ENCODE data around the gene FAF1.
"Not testable (repeated sequence)": the region's sequence is repeated elsewhere in the genome, so short reads cannot be mapped to it uniquely, and the experiment has no call there.

FAF1 gene

GRCh38 chr1:50907610-50908009 lies 52.5 kb downstream of the FAF1 start:
- not testable (repeated sequence) for H3K36me3 ChIP-seq (ENCODE audit: control insufficient read depth, insufficient read depth, low read length); H3K27ac ChIP-seq (ENCODE audit: low read depth, low read length, severe bottlenecking); H3K9me3 ChIP-seq (ENCODE audit: control insufficient read depth, low read length); H3K4me1 ChIP-seq (ENCODE audit: control insufficient read depth, insufficient read depth, low read length, poor library complexity, severe bottlenecking); H3K4me3 ChIP-seq (ENCODE audit: extremely low read depth, insufficient read depth, low read length, poor library complexity, severe bottlenecking)

DNA sequence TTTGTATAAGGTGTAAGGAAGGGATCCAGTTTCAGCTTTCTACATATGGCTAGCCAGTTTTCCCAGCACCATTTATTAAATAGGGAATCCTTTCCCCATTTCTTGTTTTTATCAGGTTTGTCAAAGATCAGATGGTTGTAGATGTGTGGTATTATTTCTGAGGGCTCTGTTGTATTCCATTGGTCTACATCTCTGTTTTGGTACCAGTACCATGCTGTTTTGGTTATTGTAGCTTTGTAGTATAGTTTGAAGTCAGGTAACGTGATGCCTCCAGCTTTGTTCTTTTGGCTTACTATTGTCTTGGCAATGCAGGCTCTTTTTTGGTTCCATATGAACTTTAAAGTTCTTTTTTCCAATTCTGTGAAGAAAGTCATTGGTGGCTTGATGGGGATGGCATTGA lies 54.0 kb downstream of the FAF1 start:
- H3K36me3 ChIP-seq (ENCODE audit: control insufficient read depth, insufficient read depth, low read length); H3K9me3 ChIP-seq (ENCODE audit: control insufficient read depth, low read length); H3K4me1 ChIP-seq (ENCODE audit: control insufficient read depth, insufficient read depth, low read length, poor library complexity, severe bottlenecking); H3K27ac ChIP-seq (ENCODE audit: low read depth, low read length, severe bottlenecking); H3K4me3 ChIP-seq (ENCODE audit: extremely low read depth, insufficient read depth, low read length, poor library complexity, severe bottlenecking): not testable (repeated sequence)
- no CpG with 5 or more reads among the region's 1 CpG for WGBS, 2 experiments (ENCODE audit: insufficient coverage in 2 of 2)

- H3K27ac ChIP-seq (ENCODE audit: low read depth, low read length, severe bottlenecking): no peak overlapping the region
- H3K9me3 ChIP-seq (ENCODE audit: control insufficient read depth, low read length): no peaks in the 10 kb centered on the region
- H3K4me3 ChIP-seq (ENCODE audit: extremely low read depth, insufficient read depth, low read length, poor library complexity, severe bottlenecking): no peak overlapping the region
- H3K4me1 ChIP-seq (ENCODE audit: control insufficient read depth, insufficient read depth, low read length, poor library complexity, severe bottlenecking): no peaks in the 10 kb centered on the region
- no peaks in the 10 kb centered on the region for H3K36me3 ChIP-seq (ENCODE audit: control insufficient read depth, insufficient read depth, low read length)
- WGBS, 2 experiments (ENCODE audit: insufficient coverage in 2 of 2): 100% methylated on average over 1 of the region's 1 CpG; no CpG with 5 or more reads in 1 of the 2 experiments
Measured at GRCh38 chr1:50902419-50902818, 57.6 kb downstream of the FAF1 start.

GRCh38 chr1:50901872-50902271 lies 58.2 kb downstream of the FAF1 start:
- H3K4me3 ChIP-seq (ENCODE audit: extremely low read depth, insufficient read depth, low read length, poor library complexity, severe bottlenecking): no peak overlapping the region
- WGBS, 2 experiments (ENCODE audit: insufficient coverage in 2 of 2): no CpG with 5 or more reads among the region's 1 CpG

GRCh38 chr1:50898773-50899172 lies 61.3 kb downstream of the FAF1 start:
- Histone ChIP-seq H3K36me3 (ENCODE audit: control insufficient read depth, insufficient read depth, low read length) (no peaks in the 10 kb centered on the region), H3K4me1 (ENCODE audit: control insufficient read depth, insufficient read depth, low read length, poor library complexity, severe bottlenecking) (no peaks in the 10 kb centered on the region), H3K4me3 (ENCODE audit: extremely low read depth, insufficient read depth, low read length, poor library complexity, severe bottlenecking) (no peak overlapping the region), H3K27ac (ENCODE audit: low read depth, low read length, severe bottlenecking) (no peak overlapping the region), H3K9me3 (ENCODE audit: control insufficient read depth, low read length) (no peaks in the 10 kb centered on the region)
- 71 to 89% methylated on average over 1 of the region's 2 CpGs for WGBS, 2 experiments (ENCODE audit: insufficient coverage in 2 of 2)

More at GRCh38 chr1:50901872-50902271, 58.2 kb downstream of the FAF1 start:
- H3K9me3 ChIP-seq (ENCODE audit: control insufficient read depth, low read length): no peaks in the 10 kb centered on the region
- no peaks in the 10 kb centered on the region for H3K4me1 ChIP-seq (ENCODE audit: control insufficient read depth, insufficient read depth, low read length, poor library complexity, severe bottlenecking)
- no peaks in the 10 kb centered on the region for H3K36me3 ChIP-seq (ENCODE audit: control insufficient read depth, insufficient read depth, low read length)
- no peak overlapping the region for H3K27ac ChIP-seq (ENCODE audit: low read depth, low read length, severe bottlenecking)

- Histone ChIP-seq H3K4me3 (ENCODE audit: extremely low read depth, insufficient read depth, low read length, poor library complexity, severe bottlenecking) (no peak overlapping the region), H3K36me3 (ENCODE audit: control insufficient read depth, insufficient read depth, low read length) (no peaks in the 10 kb centered on the region), H3K27ac (ENCODE audit: low read depth, low read length, severe bottlenecking) (no peak overlapping the region), H3K9me3 (ENCODE audit: control insufficient read depth, low read length) (peaks cover 8% of the 10 kb centered on the region), H3K4me1 (ENCODE audit: control insufficient read depth, insufficient read depth, low read length, poor library complexity, severe bottlenecking) (no peaks in the 10 kb centered on the region)
- no CpG with 5 or more reads among the region's 1 CpG for WGBS, 2 experiments (ENCODE audit: insufficient coverage in 2 of 2)
Measured at GRCh38 chr1:50894340-50894739, 65.7 kb downstream of the FAF1 start.

- 100% methylated on average over 1 of the region's 1 CpG; no CpG with 5 or more reads in 1 of the 2 experiments for WGBS, 2 experiments (ENCODE audit: insufficient coverage in 2 of 2)
Measured at GRCh38 chr1:50893466-50893865, 66.6 kb downstream of the FAF1 start.

DNA sequence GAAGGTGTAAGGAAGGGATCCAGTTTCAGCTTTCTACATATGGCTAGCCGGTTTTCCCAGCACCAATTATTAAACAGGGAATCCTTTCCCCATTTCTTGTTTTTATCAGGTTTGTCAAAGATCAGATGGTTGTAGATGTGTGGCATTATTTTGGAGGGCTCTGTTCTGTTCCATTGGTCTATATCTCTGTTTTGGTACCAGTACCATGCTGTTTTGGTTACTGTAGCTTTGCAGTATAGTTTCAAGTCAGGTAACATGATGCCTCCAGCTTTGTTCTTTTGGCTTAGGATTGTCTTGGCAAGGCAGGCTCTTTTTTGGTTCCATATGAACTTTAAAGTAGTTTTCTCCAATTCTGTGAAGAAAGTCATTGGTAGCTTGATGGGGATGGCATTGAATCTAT lies 72.5 kb downstream of the FAF1 start:
- not testable (repeated sequence) for H3K27ac ChIP-seq (ENCODE audit: low read depth, low read length, severe bottlenecking); H3K9me3 ChIP-seq (ENCODE audit: control insufficient read depth, low read length); H3K4me1 ChIP-seq (ENCODE audit: control insufficient read depth, insufficient read depth, low read length, poor library complexity, severe bottlenecking); H3K36me3 ChIP-seq (ENCODE audit: control insufficient read depth, insufficient read depth, low read length); H3K4me3 ChIP-seq (ENCODE audit: extremely low read depth, insufficient read depth, low read length, poor library complexity, severe bottlenecking)
- no CpG with 5 or more reads among the region's 1 CpG for WGBS, 2 experiments (ENCODE audit: insufficient coverage in 2 of 2)

More at GRCh38 chr1:50893466-50893865, 66.6 kb downstream of the FAF1 start:
- no peak overlapping the region for H3K27ac ChIP-seq (ENCODE audit: low read depth, low read length, severe bottlenecking)
- H3K9me3 ChIP-seq (ENCODE audit: control insufficient read depth, low read length): peaks cover 8% of the 10 kb centered on the region
- H3K4me3 ChIP-seq (ENCODE audit: extremely low read depth, insufficient read depth, low read length, poor library complexity, severe bottlenecking): no peak overlapping the region
- no peaks in the 10 kb centered on the region for H3K4me1 ChIP-seq (ENCODE audit: control insufficient read depth, insufficient read depth, low read length, poor library complexity, severe bottlenecking)
- H3K36me3 ChIP-seq (ENCODE audit: control insufficient read depth, insufficient read depth, low read length): no peaks in the 10 kb centered on the region

DNA sequence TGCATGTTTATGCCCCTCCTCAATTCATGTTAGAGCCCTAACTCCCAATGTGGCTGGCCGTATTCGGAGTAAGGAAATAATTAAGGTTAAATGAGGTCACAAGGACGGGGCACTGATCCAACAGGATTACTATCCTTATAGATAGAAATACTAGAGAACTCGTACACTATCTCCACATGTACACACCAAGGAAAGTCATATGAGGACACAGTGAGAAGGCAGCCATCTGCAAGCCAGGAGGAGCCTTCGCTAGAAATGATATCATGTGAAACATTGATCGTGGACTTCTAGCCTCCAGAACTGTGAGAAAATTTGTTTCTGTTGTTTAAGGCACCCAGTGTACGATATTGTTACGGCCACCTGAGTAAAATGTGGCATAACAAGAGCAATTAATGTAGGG lies 79.7 kb downstream of the FAF1 start:
- WGBS, 2 experiments (ENCODE audit: insufficient coverage in 2 of 2): 95 to 98% methylated on average over 2 to 5 of the region's 8 CpGs
- H3K4me1 ChIP-seq (ENCODE audit: control insufficient read depth, insufficient read depth, low read length, poor library complexity, severe bottlenecking): no peaks in the 10 kb centered on the region
- no peaks in the 10 kb centered on the region for H3K36me3 ChIP-seq (ENCODE audit: control insufficient read depth, insufficient read depth, low read length)
- no peak overlapping the region for H3K27ac ChIP-seq (ENCODE audit: low read depth, low read length, severe bottlenecking)
- H3K4me3 ChIP-seq (ENCODE audit: extremely low read depth, insufficient read depth, low read length, poor library complexity, severe bottlenecking): no peak overlapping the region
- H3K9me3 ChIP-seq (ENCODE audit: control insufficient read depth, low read length): no peaks in the 10 kb centered on the region

DNA sequence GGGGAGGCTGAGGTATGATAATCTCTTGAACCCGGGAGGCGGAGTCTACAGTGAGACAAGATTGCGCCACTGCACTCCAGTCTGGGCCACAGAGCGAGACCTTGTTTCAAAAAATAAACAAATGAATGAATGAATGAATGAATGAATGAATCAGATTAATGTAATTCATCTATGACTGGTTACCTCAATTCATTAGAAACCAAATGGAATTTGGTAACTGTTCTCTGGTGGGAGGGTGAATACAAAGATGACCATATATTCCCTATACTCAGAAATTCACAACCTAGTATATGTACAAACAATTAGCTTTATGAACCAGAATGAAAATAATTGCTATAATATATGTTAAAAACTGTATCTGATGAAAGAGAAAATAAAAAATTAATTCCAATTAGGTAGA lies 80.9 kb downstream of the FAF1 start:
- 100% methylated on average over 1 to 3 of the region's 4 CpGs for WGBS, 2 experiments (ENCODE audit: insufficient coverage in 2 of 2)

GRCh38 chr1:50878434-50878833 lies 81.6 kb downstream of the FAF1 start:
- no peaks in the 10 kb centered on the region for H3K9me3 ChIP-seq (ENCODE audit: control insufficient read depth, low read length)
- H3K4me1 ChIP-seq (ENCODE audit: control insufficient read depth, insufficient read depth, low read length, poor library complexity, severe bottlenecking): no peaks in the 10 kb centered on the region

More for the DNA sequence above, 80.9 kb downstream of the FAF1 start:
- Histone ChIP-seq H3K27ac (ENCODE audit: low read depth, low read length, severe bottlenecking) (no peak overlapping the region), H3K4me3 (ENCODE audit: extremely low read depth, insufficient read depth, low read length, poor library complexity, severe bottlenecking) (no peak overlapping the region), H3K9me3 (ENCODE audit: control insufficient read depth, low read length) (no peaks in the 10 kb centered on the region), H3K36me3 (ENCODE audit: control insufficient read depth, insufficient read depth, low read length) (no peaks in the 10 kb centered on the region), H3K4me1 (ENCODE audit: control insufficient read depth, insufficient read depth, low read length, poor library complexity, severe bottlenecking) (no peaks in the 10 kb centered on the region)

GRCh38 chr1:50877641-50878040 lies 82.4 kb downstream of the FAF1 start:
- Histone ChIP-seq H3K9me3 (ENCODE audit: control insufficient read depth, low read length) (no peaks in the 10 kb centered on the region), H3K4me3 (ENCODE audit: extremely low read depth, insufficient read depth, low read length, poor library complexity, severe bottlenecking) (no peak overlapping the region), H3K36me3 (ENCODE audit: control insufficient read depth, insufficient read depth, low read length) (no peaks in the 10 kb centered on the region), H3K4me1 (ENCODE audit: control insufficient read depth, insufficient read depth, low read length, poor library complexity, severe bottlenecking) (no peaks in the 10 kb centered on the region), H3K27ac (ENCODE audit: low read depth, low read length, severe bottlenecking) (no peak overlapping the region)
- WGBS, 2 experiments (ENCODE audit: insufficient coverage in 2 of 2): no CpG with 5 or more reads among the region's 1 CpG

More at GRCh38 chr1:50878434-50878833, 81.6 kb downstream of the FAF1 start:
- Histone ChIP-seq H3K36me3 (ENCODE audit: control insufficient read depth, insufficient read depth, low read length) (no peaks in the 10 kb centered on the region), H3K27ac (ENCODE audit: low read depth, low read length, severe bottlenecking) (no peak overlapping the region), H3K4me3 (ENCODE audit: extremely low read depth, insufficient read depth, low read length, poor library complexity, severe bottlenecking) (no peak overlapping the region)
